Thyroid gland (tissue), 4 donors: ENCODE measurements around the gene PPM1H. TPM values are rescaled to one million over a fixed set of nuclear protein-coding genes. Genes with fewer than 3 reads are reported as not detected.
A peak's percentile ranks its signal among the peaks of the same experiment; 100 is the strongest.
"Not testable (repeated sequence)": the region's sequence is repeated elsewhere in the genome, so short reads cannot be mapped to it uniquely, and the experiment has no call there.

Experiments
- DNase-seq, 2 donors: peaks; one replicate each; pipeline ENCODE4 v3.0.0-alpha.2; 2019
- H3K27ac ChIP-seq, 3 donors: fragments of 200-600 bp; sonication (generic); 1 replicate in 2 of 3; 2 replicates in 1 of 3; pipeline ENCODE4 v1.5.1; 2016 to 2019; ENCODE audit warnings: mild to moderate bottlenecking in 1 of 3, moderate library complexity in 1 of 3
- H3K27me3 ChIP-seq: fragments of 200-600 bp; sonication (generic); one replicate; pipeline ENCODE4 v1.5.1; 2019
- H3K36me3 ChIP-seq, 2 donors: fragments of 200-600 bp; sonication (generic); one replicate each; pipeline ENCODE4 v1.5.1; 2016 to 2019
- H3K4me1 ChIP-seq, 2 donors: fragments of 200-600 bp; sonication (generic); one replicate each; pipeline ENCODE4 v1.5.1; 2017 to 2019
- H3K4me3 ChIP-seq, 3 donors: fragments of 200-600 bp; sonication (generic); replicated peaks in 1 of 3; 1 replicate in 2 of 3; 2 replicates in 1 of 3; pipeline ENCODE4 v1.5.1; 2016; ENCODE audit warnings: mild to moderate bottlenecking in 1 of 3
- H3K9me3 ChIP-seq: fragments of 200-600 bp; sonication (generic); one replicate; pipeline ENCODE4 v1.5.1; 2017
- POLR2A ChIP-seq, 2 donors: fragments of 450-650 bp; IDR thresholded peaks; one replicate each; pipeline ENCODE4 v1.6.1; 2017; ENCODE audit warnings: antibody characterized with exemption in 2 of 2, mild to moderate bottlenecking in 2 of 2, moderate library complexity in 1 of 2
- WGBS, 2 donors: methylation state at CpG; one replicate each; pipeline ENCODE4 v1.1.5; 2017; 5-methylcytosine and 5-hydroxymethylcytosine counted together
- intact Hi-C: fragments of 100-400 bp; cut with DNase I; formaldehyde crosslinking; loops from one replicate; pipeline ENCODE4 v1.15.1; 2023
- total RNA-seq, 4 donors: library from RNA; depleted of rRNA; stranded (reverse); fragments of >200 nt; gene quantifications; one replicate each; pipeline ENCODE4 v1.2.3, GENCODE V29; 2016
- TF ChIP-seq, protein P1 (sequence below), 6 experiments: fragments of 200-600 bp in 3 of 6; fragments of 450-650 bp in 3 of 6; sonication (generic) in 3 of 6; IDR thresholded peaks; one replicate each; pipeline ENCODE4 v1.5.1; 2016 to 2019; ENCODE audit warnings: antibody characterized with exemption in 6 of 6, mild to moderate bottlenecking in 2 of 6, inconsistent platforms in 1 of 6, moderate library complexity in 1 of 6

The PPM1H gene
- total RNA-seq, 4 donors from 2014 or later = 3.9 to 12.7 (median 9.0) TPM

DNA sequence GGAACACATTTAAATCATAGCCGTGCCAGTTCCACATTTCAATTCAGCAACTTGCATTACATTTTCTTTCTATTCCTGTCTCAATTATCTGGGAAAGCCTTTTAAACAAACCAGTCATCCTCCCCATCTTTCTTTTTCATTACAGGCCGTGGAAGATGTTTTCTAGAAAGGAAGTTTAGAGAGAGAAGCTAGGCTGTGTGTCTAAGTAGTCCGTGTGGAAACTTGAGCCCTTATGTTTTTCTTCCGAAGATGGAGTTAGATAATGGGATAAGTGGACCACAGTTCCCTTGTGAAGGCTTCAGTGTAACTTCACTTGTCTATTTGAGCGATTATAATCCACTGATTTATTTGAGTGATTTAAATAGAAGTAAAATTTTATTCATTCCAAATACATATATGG is 12.4 kb upstream of the PPM1H start:
- H3K9me3 ChIP-seq = no peaks in the 10 kb centered on the region
- WGBS, 2 donors = 74 to 79% methylated on average over 5 of the region's 5 CpGs
- intact Hi-C loops = no loop called here
- H3K4me1 ChIP-seq = no peaks in the 10 kb centered on the region
- H3K4me3 ChIP-seq = no peak overlapping the region
- no peak for DNase-seq
- H3K27me3 ChIP-seq = no peaks in the 10 kb centered on the region
- no peak overlapping the region for H3K27ac ChIP-seq
- H3K36me3 ChIP-seq = no peaks in the 10 kb centered on the region
- no peak for TF ChIP-seq POLR2A (IDR thresholded peaks at IDR 0.05)
- TF ChIP-seq, protein P1, sequence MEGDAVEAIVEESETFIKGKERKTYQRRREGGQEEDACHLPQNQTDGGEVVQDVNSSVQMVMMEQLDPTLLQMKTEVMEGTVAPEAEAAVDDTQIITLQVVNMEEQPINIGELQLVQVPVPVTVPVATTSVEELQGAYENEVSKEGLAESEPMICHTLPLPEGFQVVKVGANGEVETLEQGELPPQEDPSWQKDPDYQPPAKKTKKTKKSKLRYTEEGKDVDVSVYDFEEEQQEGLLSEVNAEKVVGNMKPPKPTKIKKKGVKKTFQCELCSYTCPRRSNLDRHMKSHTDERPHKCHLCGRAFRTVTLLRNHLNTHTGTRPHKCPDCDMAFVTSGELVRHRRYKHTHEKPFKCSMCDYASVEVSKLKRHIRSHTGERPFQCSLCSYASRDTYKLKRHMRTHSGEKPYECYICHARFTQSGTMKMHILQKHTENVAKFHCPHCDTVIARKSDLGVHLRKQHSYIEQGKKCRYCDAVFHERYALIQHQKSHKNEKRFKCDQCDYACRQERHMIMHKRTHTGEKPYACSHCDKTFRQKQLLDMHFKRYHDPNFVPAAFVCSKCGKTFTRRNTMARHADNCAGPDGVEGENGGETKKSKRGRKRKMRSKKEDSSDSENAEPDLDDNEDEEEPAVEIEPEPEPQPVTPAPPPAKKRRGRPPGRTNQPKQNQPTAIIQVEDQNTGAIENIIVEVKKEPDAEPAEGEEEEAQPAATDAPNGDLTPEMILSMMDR (IDR thresholded peaks at IDR 0.05) = no peak

- Histone ChIP-seq H3K27me3 (no peaks in the 10 kb centered on the region), H3K9me3 (no peaks in the 10 kb centered on the region), H3K4me3 (no peak overlapping the region), H3K36me3 (no peaks in the 10 kb centered on the region), H3K27ac (no peak overlapping the region), H3K4me1 (no peaks in the 10 kb centered on the region)
- no peak for DNase-seq
- WGBS, 2 donors = 78 to 83% methylated on average over 3 of the region's 3 CpGs
- TF ChIP-seq POLR2A (IDR thresholded peaks at IDR 0.05) = no peak
- TF ChIP-seq, protein P1 (IDR thresholded peaks at IDR 0.05) = no peak
- intact Hi-C loops = no loop called here
Observed at GRCh38 chr12:62943779-62944395, 8.9 kb upstream of the PPM1H start.

- H3K27ac ChIP-seq, DNase-seq, H3K4me1 ChIP-seq, H3K4me3 ChIP-seq, intact Hi-C loops, H3K36me3 ChIP-seq, H3K9me3 ChIP-seq, H3K27me3 ChIP-seq: not testable (repeated sequence)
- 80 to 81% methylated on average over 4 of the region's 4 CpGs for whole genome bisulfite sequencing, 2 donors
Observed at GRCh38 chr12:62942316-62942715, 7.4 kb upstream of the PPM1H start.

GRCh38 chr12:62934239-62934798 is 631 bp downstream of the PPM1H start:
- TF ChIP-seq, protein P1 (IDR thresholded peaks at IDR 0.05) = no peak
- TF ChIP-seq POLR2A (IDR thresholded peaks at IDR 0.05) = no peak
- Histone ChIP-seq H3K27me3 (no peaks in the 10 kb centered on the region), H3K27ac (peak overlapping the region in 2 of 3 donors; percentile 60 to 72), H3K4me1 (peaks cover 0 to 9% of the 10 kb centered on the region in 2 donors), H3K4me3 (peak overlapping the region; percentile 45 to 80 (median 61)), H3K9me3 (no peaks in the 10 kb centered on the region), H3K36me3 (no peaks in the 10 kb centered on the region)
- intact Hi-C loops = no loop called here
- WGBS, 2 donors = 0 to 2% methylated on average over 13 to 25 of the region's 48 CpGs
- peak in 1 of 2 donors; percentile 38 for DNase-seq

GRCh38 chr12:62933602-62934238 is 1.2 kb downstream of the PPM1H start:
- Histone ChIP-seq H3K36me3 (no peaks in the 10 kb centered on the region), H3K27me3 (no peaks in the 10 kb centered on the region), H3K27ac (peak overlapping the region in 1 of 3 donors; percentile 60), H3K4me1 (peaks cover 0 to 9% of the 10 kb centered on the region in 2 donors), H3K4me3 (peak overlapping the region; percentile 45 to 80 (median 61)), H3K9me3 (no peaks in the 10 kb centered on the region)
- TF ChIP-seq POLR2A (IDR thresholded peaks at IDR 0.05) = no peak
- TF ChIP-seq, protein P1 (IDR thresholded peaks at IDR 0.05) = no peak
- intact Hi-C loops = no loop called here
- 1% methylated on average over 24 of the region's 24 CpGs for WGBS, 2 donors
- peak; percentile 14 to 18 for DNase-seq
